Activated CD8-positive, alpha-beta memory T cell treated with anti-CD3 and anti-CD28 coated beads, Interleukin-2, amount 50 U/mL, for 4 hours (primary cell): ENCODE results near the gene NCAM1.

Source experiments
- DNase-seq: peaks from one replicate; pipeline ENCODE4 v3.0.0-alpha.2; 2020

NCAM1 gene

GRCh38 chr11:113090716-113091480 is 129.7 kb downstream of the NCAM1 start:
- DNase-seq: no peak

- DNase-seq: no peak
These were observed 130.2 kb downstream of the NCAM1 start for GRCh38 chr11:113091481-113091780.

- DNase-seq: no peak
These were observed 135.4 kb downstream of the NCAM1 start for GRCh38 chr11:113096648-113097047.

GRCh38 chr11:113103932-113104690 is 142.9 kb downstream of the NCAM1 start:
- no peak for DNase-seq

- no peak for DNase-seq
These were observed 143.6 kb downstream of the NCAM1 start for GRCh38 chr11:113104691-113105251.

GRCh38 chr11:113105592-113105991 is 144.4 kb downstream of the NCAM1 start:
- no peak for DNase-seq

GRCh38 chr11:113106507-113106906 is 145.3 kb downstream of the NCAM1 start:
- DNase-seq: no peak

- DNase-seq: no peak
These were observed 148.8 kb downstream of the NCAM1 start for GRCh38 chr11:113110046-113110445.

- no peak for DNase-seq
These were observed 149.9 kb downstream of the NCAM1 start for GRCh38 chr11:113111156-113111555.

GRCh38 chr11:113112307-113112706 is 151.1 kb downstream of the NCAM1 start:
- DNase-seq: no peak

GRCh38 chr11:113113801-113114704 is 152.8 kb downstream of the NCAM1 start:
- DNase-seq: no peak

GRCh38 chr11:113114705-113115027 is 153.4 kb downstream of the NCAM1 start:
- DNase-seq: no peak

- DNase-seq: no peak
These were observed 156.9 kb downstream of the NCAM1 start for GRCh38 chr11:113118104-113118503.

- DNase-seq: no peak
These were observed 157.9 kb downstream of the NCAM1 start for GRCh38 chr11:113119074-113119473.

GRCh38 chr11:113119966-113120736 is 158.9 kb downstream of the NCAM1 start:
- no peak for DNase-seq

- DNase-seq: no peak
These were observed 160.5 kb downstream of the NCAM1 start for GRCh38 chr11:113121746-113122145.

GRCh38 chr11:113124006-113124405 is 162.8 kb downstream of the NCAM1 start:
- no peak for DNase-seq

GRCh38 chr11:113124578-113124977 is 163.4 kb downstream of the NCAM1 start:
- DNase-seq: no peak

GRCh38 chr11:113129261-113129992 is 168.2 kb downstream of the NCAM1 start:
- DNase-seq: no peak

GRCh38 chr11:113131036-113131775 is 170.0 kb downstream of the NCAM1 start:
- DNase-seq: no peak

- DNase-seq: no peak
These were observed 171.9 kb downstream of the NCAM1 start for GRCh38 chr11:113133071-113133470.
